Nephron progenitor cell (in vitro differentiated cells): ENCODE measurements around the gene JPT2.
"Not testable (repeated sequence)": the region's sequence is repeated elsewhere in the genome, so short reads cannot be mapped to it uniquely, and the experiment has no call there.

ENCODE experiments used
- DNase-seq: peaks from one replicate; pipeline ENCODE4 v3.0.0; 2021
- H3K27ac Mint-ChIP-seq: 2 replicates; pipeline ENCODE4 v1.8.0; 2021; ENCODE audit warnings: mild to moderate bottlenecking, moderate library complexity, mixed read lengths
- H3K27me3 Mint-ChIP-seq: 2 replicates; pipeline ENCODE4 v1.8.0; 2021; ENCODE audit warnings: mild to moderate bottlenecking, low read depth, mixed read lengths; ENCODE audit not compliant: poor library complexity
- H3K36me3 Mint-ChIP-seq: 2 replicates; pipeline ENCODE4 v1.8.0; 2021; ENCODE audit warnings: low read depth, mixed read lengths
- H3K4me1 Mint-ChIP-seq: 2 replicates; pipeline ENCODE4 v1.8.0; 2021; ENCODE audit warnings: mixed read lengths
- H3K4me3 Mint-ChIP-seq: 2 replicates; pipeline ENCODE4 v1.8.0; 2021; ENCODE audit warnings: mild to moderate bottlenecking, moderate library complexity, mixed read lengths
- H3K9me3 Mint-ChIP-seq: 2 replicates; pipeline ENCODE4 v1.8.0; 2021; ENCODE audit warnings: mild to moderate bottlenecking, moderate library complexity, mixed read lengths
- CTCF ChIP-seq: fragments of 200-600 bp; sonication (generic); IDR thresholded peaks from 2 replicates; pipeline ENCODE4 v1.5.0; 2021; ENCODE audit warnings: antibody characterized with exemption

JPT2 gene

GRCh38 chr16:1731073-1731472 is 53.0 kb downstream of the JPT2 start:
- no peak overlapping the region for H3K4me3 Mint-ChIP-seq
- peaks cover 3% of the 10 kb centered on the region for H3K27me3 Mint-ChIP-seq
- TF ChIP-seq CTCF: no peak
- no peak for DNase-seq
- H3K4me1 Mint-ChIP-seq: no peaks in the 10 kb centered on the region
- H3K9me3 Mint-ChIP-seq: no peaks in the 10 kb centered on the region
- H3K36me3 Mint-ChIP-seq: peaks cover 21% of the 10 kb centered on the region
- H3K27ac Mint-ChIP-seq: no peak overlapping the region

- peaks cover 21% of the 10 kb centered on the region for H3K36me3 Mint-ChIP-seq
- H3K4me1 Mint-ChIP-seq: no peaks in the 10 kb centered on the region
These were observed 53.5 kb downstream of the JPT2 start for GRCh38 chr16:1731603-1732002.

DNA sequence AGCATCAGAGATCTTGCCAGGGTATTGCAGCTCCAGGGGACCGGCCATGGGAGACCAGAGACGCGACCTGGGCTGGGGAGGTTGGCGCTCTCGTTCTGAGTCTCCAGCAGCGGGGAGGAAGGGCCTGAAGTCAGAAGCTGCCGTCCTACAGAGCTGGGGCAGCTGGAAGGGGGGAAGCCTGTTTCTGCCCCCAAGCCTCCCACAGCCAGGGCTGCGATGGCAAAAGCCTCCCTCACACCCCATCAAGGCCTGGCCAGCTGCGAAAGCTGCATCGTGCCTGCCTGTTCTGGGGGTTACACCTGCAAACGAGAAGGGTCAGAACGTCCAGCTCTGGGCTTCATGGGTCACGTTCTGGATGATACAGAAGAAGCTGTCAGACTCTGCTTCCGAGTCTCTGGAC is 54.0 kb downstream of the JPT2 start:
- no peak overlapping the region for H3K27ac Mint-ChIP-seq
- no peak for TF ChIP-seq CTCF
- no peak overlapping the region for H3K4me3 Mint-ChIP-seq
- no peaks in the 10 kb centered on the region for H3K9me3 Mint-ChIP-seq
- peaks cover 17% of the 10 kb centered on the region for H3K36me3 Mint-ChIP-seq
- DNase-seq: no peak
- peaks cover 3% of the 10 kb centered on the region for H3K27me3 Mint-ChIP-seq
- H3K4me1 Mint-ChIP-seq: no peaks in the 10 kb centered on the region

More at GRCh38 chr16:1731603-1732002, 53.5 kb downstream of the JPT2 start:
- Mint-ChIP-seq H3K4me3 (no peak overlapping the region), H3K27ac (no peak overlapping the region), H3K27me3 (peaks cover 3% of the 10 kb centered on the region), H3K9me3 (no peaks in the 10 kb centered on the region)
- TF ChIP-seq CTCF: no peak
- DNase-seq: no peak

GRCh38 chr16:1732551-1732987 is 54.5 kb downstream of the JPT2 start:
- peaks cover 12% of the 10 kb centered on the region for H3K36me3 Mint-ChIP-seq
- H3K9me3 Mint-ChIP-seq, H3K27me3 Mint-ChIP-seq, H3K4me3 Mint-ChIP-seq, H3K27ac Mint-ChIP-seq, H3K4me1 Mint-ChIP-seq, DNase-seq: not testable (repeated sequence)

GRCh38 chr16:1734123-1734522 is 56.0 kb downstream of the JPT2 start:
- no peak for TF ChIP-seq CTCF
- H3K4me1 Mint-ChIP-seq: no peaks in the 10 kb centered on the region
- no peak for DNase-seq
- H3K36me3 Mint-ChIP-seq: peaks cover 6% of the 10 kb centered on the region
- H3K4me3 Mint-ChIP-seq: no peak overlapping the region
- H3K27ac Mint-ChIP-seq: no peak overlapping the region
- H3K27me3 Mint-ChIP-seq: peaks cover 3% of the 10 kb centered on the region
- no peaks in the 10 kb centered on the region for H3K9me3 Mint-ChIP-seq

GRCh38 chr16:1734816-1735215 is 56.7 kb downstream of the JPT2 start:
- Mint-ChIP-seq H3K4me3 (no peak overlapping the region), H3K27ac (no peak overlapping the region)
- no peak for TF ChIP-seq CTCF

More at GRCh38 chr16:1734816-1735215, 56.7 kb downstream of the JPT2 start:
- H3K9me3 Mint-ChIP-seq: no peaks in the 10 kb centered on the region
- peaks cover 3% of the 10 kb centered on the region for H3K27me3 Mint-ChIP-seq
- H3K36me3 Mint-ChIP-seq: peaks cover 6% of the 10 kb centered on the region
- H3K4me1 Mint-ChIP-seq: no peaks in the 10 kb centered on the region
- DNase-seq: no peak
